Mucosa of stomach (tissue), 1 donor: ENCODE measurements around the gene GPR37.

Source experiments
- H3K27me3 ChIP-seq: one replicate; pipeline ENCODE4 v1.7.0; 2013; ENCODE audit warnings: mild to moderate bottlenecking, low read length; ENCODE audit not compliant: control insufficient read depth, insufficient read depth
- H3K36me3 ChIP-seq: one replicate; pipeline ENCODE4 v1.7.0; 2013; ENCODE audit warnings: low read length; ENCODE audit not compliant: control insufficient read depth, insufficient read depth
- H3K4me1 ChIP-seq: one replicate; pipeline ENCODE4 v1.7.0; 2013; ENCODE audit warnings: mild to moderate bottlenecking, low read length; ENCODE audit not compliant: control insufficient read depth, insufficient read depth
- H3K4me3 ChIP-seq: one replicate; pipeline ENCODE4 v1.7.0; 2013; ENCODE audit warnings: low read length
- H3K9ac ChIP-seq: one replicate; pipeline ENCODE4 v1.7.0; 2013; ENCODE audit warnings: mild to moderate bottlenecking, low read length, moderate library complexity
- H3K9me3 ChIP-seq: one replicate; pipeline ENCODE4 v1.7.0; 2013; ENCODE audit warnings: mild to moderate bottlenecking, low read length, moderate library complexity; ENCODE audit not compliant: control insufficient read depth
- donor health status: Pancreatic carcinoma.

Gene GPR37

GRCh38 chr7:124792002-124792401 is 26.4 kb upstream of the GPR37 start:
- Histone ChIP-seq H3K27me3 (no peaks in the 10 kb centered on the region), H3K4me3 (no peak overlapping the region), H3K9me3 (no peaks in the 10 kb centered on the region), H3K4me1 (no peaks in the 10 kb centered on the region), H3K36me3 (no peaks in the 10 kb centered on the region), H3K9ac (no peak overlapping the region)

- no peaks in the 10 kb centered on the region for H3K27me3 ChIP-seq
- no peaks in the 10 kb centered on the region for H3K9me3 ChIP-seq
- H3K36me3 ChIP-seq: no peaks in the 10 kb centered on the region
- no peak overlapping the region for H3K4me3 ChIP-seq
- no peak overlapping the region for H3K9ac ChIP-seq
- H3K4me1 ChIP-seq: no peaks in the 10 kb centered on the region
These were observed 25.8 kb upstream of the GPR37 start for GRCh38 chr7:124791426-124791825.

- H3K9me3 ChIP-seq: no peaks in the 10 kb centered on the region
- no peak overlapping the region for H3K4me3 ChIP-seq
- H3K9ac ChIP-seq: no peak overlapping the region
- no peaks in the 10 kb centered on the region for H3K27me3 ChIP-seq
- no peaks in the 10 kb centered on the region for H3K4me1 ChIP-seq
- H3K36me3 ChIP-seq: no peaks in the 10 kb centered on the region
These were observed 25.1 kb upstream of the GPR37 start for GRCh38 chr7:124790645-124791044.

- Histone ChIP-seq H3K27me3 (no peaks in the 10 kb centered on the region), H3K4me3 (no peak overlapping the region), H3K9me3 (no peaks in the 10 kb centered on the region), H3K4me1 (no peaks in the 10 kb centered on the region), H3K9ac (no peak overlapping the region), H3K36me3 (no peaks in the 10 kb centered on the region)
These were observed 20.4 kb upstream of the GPR37 start for GRCh38 chr7:124785994-124786393.

GRCh38 chr7:124784879-124785818 is 19.6 kb upstream of the GPR37 start:
- H3K4me3 ChIP-seq: no peak overlapping the region
- H3K9ac ChIP-seq: no peak overlapping the region
- H3K27me3 ChIP-seq: no peaks in the 10 kb centered on the region

GRCh38 chr7:124783271-124783670 is 17.7 kb upstream of the GPR37 start:
- Histone ChIP-seq H3K9me3 (no peaks in the 10 kb centered on the region), H3K4me3 (no peak overlapping the region), H3K4me1 (no peaks in the 10 kb centered on the region), H3K36me3 (no peaks in the 10 kb centered on the region), H3K27me3 (no peaks in the 10 kb centered on the region), H3K9ac (no peak overlapping the region)

More at GRCh38 chr7:124784879-124785818, 19.6 kb upstream of the GPR37 start:
- Histone ChIP-seq H3K36me3 (no peaks in the 10 kb centered on the region), H3K4me1 (no peaks in the 10 kb centered on the region), H3K9me3 (no peaks in the 10 kb centered on the region)

DNA sequence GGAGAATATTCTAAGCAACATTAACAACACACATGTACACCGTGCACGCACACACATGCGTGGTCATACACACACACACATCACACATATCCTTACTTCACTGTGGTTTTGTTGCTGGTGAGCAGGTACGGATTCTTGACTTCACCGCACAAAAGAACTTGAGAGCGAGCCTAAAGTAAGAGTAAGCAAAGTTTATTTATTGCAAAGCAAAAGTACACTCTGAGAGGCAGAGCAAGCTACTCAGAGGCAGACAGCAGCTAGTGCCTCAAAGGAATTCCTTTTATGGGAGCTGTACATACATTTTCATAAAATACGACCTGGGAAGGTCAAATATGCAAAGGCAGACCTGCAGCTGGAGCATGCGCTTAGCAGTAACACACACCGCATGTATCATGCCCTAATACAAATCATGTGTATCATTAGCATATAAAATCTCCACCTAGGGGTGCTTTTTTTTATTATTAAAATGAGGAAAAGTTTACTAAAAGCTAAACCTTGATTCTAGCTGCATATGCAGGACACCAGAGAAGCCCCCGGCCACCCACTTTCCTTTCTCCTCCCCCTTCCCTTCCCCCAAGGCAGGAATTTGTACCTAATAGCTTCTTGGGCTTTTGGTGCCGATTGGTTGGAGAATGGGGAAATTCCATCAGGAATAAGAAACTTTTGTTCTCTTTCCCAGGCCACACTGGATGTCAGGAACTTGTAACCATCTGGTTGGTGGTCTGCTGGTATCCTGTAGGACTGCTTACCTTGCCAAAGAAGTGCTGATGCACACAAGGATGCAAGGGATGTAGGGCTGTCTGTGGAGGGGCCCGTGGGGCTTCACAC is 16.5 kb upstream of the GPR37 start:
- Histone ChIP-seq H3K9ac (no peak overlapping the region), H3K9me3 (no peaks in the 10 kb centered on the region)

DNA sequence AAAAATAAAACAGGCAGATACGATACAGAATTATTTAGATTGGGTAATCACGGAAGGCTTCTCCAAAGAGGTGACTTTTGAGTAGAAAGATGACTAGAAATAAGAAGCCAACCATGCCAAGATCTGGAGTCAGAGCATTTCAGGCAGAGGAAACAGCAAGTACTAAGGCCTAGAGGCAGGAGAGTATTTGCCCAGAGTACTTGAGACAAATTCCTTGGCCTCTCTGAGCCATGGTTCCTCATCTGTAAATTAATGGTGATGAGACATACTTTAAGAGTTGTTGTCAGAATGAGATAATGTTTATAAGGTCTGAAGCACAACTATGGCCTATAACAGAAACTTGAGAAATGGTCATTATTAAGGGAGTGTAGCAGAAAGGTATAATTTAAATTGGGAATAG is 15.8 kb upstream of the GPR37 start:
- Histone ChIP-seq H3K9me3 (no peaks in the 10 kb centered on the region), H3K4me1 (no peaks in the 10 kb centered on the region), H3K9ac (no peak overlapping the region), H3K36me3 (no peaks in the 10 kb centered on the region), H3K27me3 (no peaks in the 10 kb centered on the region), H3K4me3 (no peak overlapping the region)

More for the DNA sequence above, 16.5 kb upstream of the GPR37 start:
- no peaks in the 10 kb centered on the region for H3K4me1 ChIP-seq
- H3K36me3 ChIP-seq: no peaks in the 10 kb centered on the region
- no peaks in the 10 kb centered on the region for H3K27me3 ChIP-seq
- H3K4me3 ChIP-seq: no peak overlapping the region

DNA sequence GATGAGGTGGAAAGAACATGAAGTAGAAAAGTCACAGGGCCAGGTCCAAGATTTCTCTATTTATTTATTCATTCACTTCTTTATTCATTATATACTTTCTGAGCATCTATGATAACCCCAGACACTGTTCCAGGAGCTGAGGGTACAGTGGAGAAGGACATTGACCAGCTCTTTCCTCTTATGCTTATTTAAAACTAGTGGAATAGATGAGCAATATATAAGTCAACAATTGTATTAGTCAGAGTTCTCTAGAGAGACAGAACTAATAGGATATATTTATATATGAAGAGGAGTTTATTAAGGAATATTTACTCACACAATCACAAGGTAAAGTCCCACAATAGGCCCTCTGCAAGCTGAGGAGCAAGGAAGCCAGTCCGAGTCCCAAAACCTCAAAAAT is 15.0 kb upstream of the GPR37 start:
- Histone ChIP-seq H3K27me3 (no peaks in the 10 kb centered on the region), H3K36me3 (no peaks in the 10 kb centered on the region), H3K9ac (no peak overlapping the region), H3K4me1 (no peaks in the 10 kb centered on the region), H3K4me3 (no peak overlapping the region), H3K9me3 (no peaks in the 10 kb centered on the region)

DNA sequence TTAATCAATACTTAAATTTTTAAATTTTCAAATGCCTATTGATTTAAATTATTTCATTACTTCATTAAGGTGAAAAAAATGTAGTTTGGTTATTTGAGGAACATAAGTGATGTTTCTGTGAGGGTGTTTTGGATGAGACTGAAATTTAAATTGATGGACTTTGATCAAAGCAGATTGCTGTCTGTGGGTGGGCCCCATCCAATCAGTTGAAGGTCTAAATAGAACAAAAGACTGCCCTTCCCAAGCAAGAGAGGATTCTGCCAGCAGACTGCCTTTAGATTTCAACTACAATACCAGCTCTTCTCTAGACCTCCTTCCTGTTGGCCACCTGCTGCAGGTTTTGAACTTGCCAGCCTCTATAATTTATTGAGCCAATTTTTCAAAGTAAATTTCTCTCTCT is 14.5 kb upstream of the GPR37 start:
- Histone ChIP-seq H3K9me3 (no peaks in the 10 kb centered on the region), H3K36me3 (no peaks in the 10 kb centered on the region), H3K4me1 (no peaks in the 10 kb centered on the region), H3K27me3 (no peaks in the 10 kb centered on the region), H3K4me3 (no peak overlapping the region), H3K9ac (no peak overlapping the region)

GRCh38 chr7:124779620-124780019 is 14.0 kb upstream of the GPR37 start:
- Histone ChIP-seq H3K9ac (no peak overlapping the region), H3K36me3 (no peaks in the 10 kb centered on the region), H3K4me3 (no peak overlapping the region), H3K4me1 (no peaks in the 10 kb centered on the region), H3K27me3 (no peaks in the 10 kb centered on the region), H3K9me3 (no peaks in the 10 kb centered on the region)

DNA sequence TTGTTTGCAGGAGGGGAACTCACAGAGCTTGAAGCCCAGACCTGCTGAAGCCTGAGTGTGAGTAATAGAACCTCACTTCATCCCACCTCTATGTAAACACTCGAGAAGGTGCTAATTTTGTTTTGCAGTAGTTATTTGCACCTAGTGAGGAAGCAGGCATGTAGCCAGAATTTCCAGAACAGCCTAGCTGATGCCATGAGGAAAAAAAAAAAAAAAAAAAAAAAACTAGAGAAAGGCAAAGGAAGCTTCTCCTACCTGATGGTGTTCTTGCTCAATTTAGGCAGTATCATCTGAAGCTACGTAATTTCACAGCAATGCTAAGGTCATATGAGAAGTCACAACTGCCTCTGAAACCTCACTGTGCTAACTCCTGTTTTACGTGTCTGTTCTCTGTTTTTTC is 13.6 kb upstream of the GPR37 start:
- no peaks in the 10 kb centered on the region for H3K36me3 ChIP-seq
- H3K4me3 ChIP-seq: no peak overlapping the region
- no peaks in the 10 kb centered on the region for H3K27me3 ChIP-seq
- H3K9me3 ChIP-seq: no peaks in the 10 kb centered on the region
- no peaks in the 10 kb centered on the region for H3K4me1 ChIP-seq
- no peak overlapping the region for H3K9ac ChIP-seq
